Stomach (tissue), 9 donors: ENCODE results near the gene OSBPL6. TPM values are rescaled to one million over a fixed set of nuclear protein-coding genes. Genes with fewer than 3 reads are reported as not detected.

Source experiments
- DNase-seq, 2 donors: peaks; one replicate each; pipeline versions ENCODE4 v3.0.0 to v3.0.0-alpha.2; 2013 to 2019
- H3K27ac ChIP-seq, 5 donors: fragments of 200-600 bp in 4 of 5; sonication (generic) in 4 of 5; one replicate each; pipeline ENCODE4 v1.5.1; 2013 to 2019; ENCODE audit warnings: mild to moderate bottlenecking in 1 of 5, moderate library complexity in 1 of 5
- H3K27me3 ChIP-seq, 3 donors: fragments of 200-600 bp; sonication (generic); one replicate each; pipeline ENCODE4 v1.5.1; 2017 to 2019; ENCODE audit warnings: mixed run types in 1 of 3
- H3K36me3 ChIP-seq, 4 donors: fragments of 200-600 bp; sonication (generic); 1 replicate in 3 of 4; 2 replicates in 1 of 4; pipeline ENCODE4 v1.5.1; 2016 to 2019
- H3K4me1 ChIP-seq, 4 donors: fragments of 200-600 bp; sonication (generic); one replicate each; pipeline ENCODE4 v1.5.1; 2016 to 2019
- H3K4me3 ChIP-seq, 4 donors: fragments of 200-600 bp; sonication (generic) in 3 of 4; one replicate each; pipeline ENCODE4 v1.5.1; 2016 to 2019; ENCODE audit warnings: mild to moderate bottlenecking in 1 of 4
- H3K9me3 ChIP-seq, 4 donors: fragments of 200-600 bp; sonication (generic); one replicate each; pipeline ENCODE4 v1.5.1; 2016 to 2019
- CTCF ChIP-seq, 7 experiments: fragments of 450-650 bp in 4 of 7; fragments of 200-600 bp in 3 of 7; sonication (generic) in 3 of 7; IDR thresholded peaks; one replicate each; pipeline ENCODE4 v1.5.1; 2016 to 2019; ENCODE audit warnings: antibody characterized with exemption in 7 of 7, control low read depth in 2 of 7, mild to moderate bottlenecking in 1 of 7
- EP300 ChIP-seq: sonication (generic); formaldehyde crosslinking; IDR thresholded peaks from one replicate; pipeline ENCODE4 v1.6.1; 2017; ENCODE audit warnings: antibody characterized with exemption
- POLR2A ChIP-seq, 4 donors: fragments of 450-650 bp; IDR thresholded peaks; one replicate each; pipeline ENCODE4 v1.6.1; 2016; ENCODE audit warnings: antibody characterized with exemption in 4 of 4, control low read depth in 2 of 4, mild to moderate bottlenecking in 1 of 4, moderate library complexity in 1 of 4
- POLR2AphosphoS5 ChIP-seq, 3 donors: sonication (generic); formaldehyde crosslinking; IDR thresholded peaks; one replicate each; pipeline ENCODE4 v1.6.1; 2016; ENCODE audit warnings: antibody characterized with exemption in 3 of 3
- WGBS, 5 donors: extraction: QIAGEN DNeasy Blood & Tissue Kit in 3 of 5; methylation state at CpG; one replicate each; pipeline versions ENCODE4 v1.1.5 to v1.1.7; 2013 to 2018; 5-methylcytosine and 5-hydroxymethylcytosine counted together
- intact Hi-C: fragments of 100-400 bp; cut with DNase I; formaldehyde crosslinking; loops from one replicate; pipeline ENCODE4 v1.15.1; 2023; ENCODE audit warnings: low total_unique reads
- polyA plus RNA-seq, 3 donors: library from polyadenylated mRNA; stranded (reverse); fragments of 200-250 nt; gene quantifications; one replicate each; pipeline ENCODE4 v1.2.3, GENCODE V29; 2013
- total RNA-seq, 5 donors: library from RNA; depleted of rRNA; stranded (reverse); fragments of >200 nt; gene quantifications; one replicate each; pipeline versions ENCODE4 v1.1.0 to v1.2.3, GENCODE V29; 2014 to 2016
- donor health status: healthy with polysubstance abuse.
- donor health status: Bipolar disorder and iron deficiency.
- donor health status: healthy.

Gene OSBPL6
- total and polyA plus RNA-seq, 8 donors: 0.29 to 77.6 (median 0.98) TPM

- Histone ChIP-seq H3K4me3 (no peak overlapping the region), H3K4me1 (peaks cover 0 to 5% (median 0%) of the 10 kb centered on the region in 4 donors), H3K27ac (no peak overlapping the region), H3K9me3 (no peaks in the 10 kb centered on the region), H3K27me3 (no peaks in the 10 kb centered on the region), H3K36me3 (no peaks in the 10 kb centered on the region)
- WGBS, 5 donors: 87 to 96% (median 92%) methylated on average over 1 of the region's 1 CpG
- DNase-seq: no peak
- TF ChIP-seq EP300 (no peak), POLR2A (IDR thresholded peaks at IDR 0.05) (no peak), POLR2AphosphoS5 (IDR thresholded peaks at IDR 0.05) (no peak), CTCF (IDR thresholded peaks at IDR 0.05) (no peak)
- intact Hi-C loops: no loop called here
Observed at GRCh38 chr2:178208336-178208735, 14.0 kb downstream of the OSBPL6 start.

- Histone ChIP-seq H3K4me3 (no peak overlapping the region), H3K27ac (no peak overlapping the region), H3K9me3 (no peaks in the 10 kb centered on the region), H3K27me3 (no peaks in the 10 kb centered on the region), H3K36me3 (no peaks in the 10 kb centered on the region), H3K4me1 (peaks cover 0 to 5% (median 0%) of the 10 kb centered on the region in 4 donors)
- WGBS, 5 donors: 81 to 88% (median 88%) methylated on average over 3 of the region's 3 CpGs
- intact Hi-C loops: no loop called here
- TF ChIP-seq CTCF (IDR thresholded peaks at IDR 0.05) (peak in 4 of 7 experiments; percentile 7 to 16 (median 12)), POLR2AphosphoS5 (IDR thresholded peaks at IDR 0.05) (no peak)
- no peak for DNase-seq
Observed at GRCh38 chr2:178208817-178209216, 14.5 kb downstream of the OSBPL6 start.

GRCh38 chr2:178211460-178211859, 17.1 kb downstream of the OSBPL6 start:
- no peaks in the 10 kb centered on the region for H3K4me1 ChIP-seq
- H3K27me3 ChIP-seq: no peaks in the 10 kb centered on the region
- H3K36me3 ChIP-seq: no peaks in the 10 kb centered on the region
- no peak overlapping the region for H3K27ac ChIP-seq
- no peak for DNase-seq
- H3K4me3 ChIP-seq: no peak overlapping the region
- intact Hi-C loops: no loop called here
- TF ChIP-seq POLR2A (IDR thresholded peaks at IDR 0.05) (no peak), CTCF (IDR thresholded peaks at IDR 0.05) (no peak), POLR2AphosphoS5 (IDR thresholded peaks at IDR 0.05) (no peak), EP300 (no peak)
- H3K9me3 ChIP-seq: no peaks in the 10 kb centered on the region
- WGBS, 5 donors: 77 to 88% (median 84%) methylated on average over 3 of the region's 3 CpGs

- TF ChIP-seq EP300 (no peak), POLR2A (IDR thresholded peaks at IDR 0.05) (no peak), POLR2AphosphoS5 (IDR thresholded peaks at IDR 0.05) (no peak), CTCF (IDR thresholded peaks at IDR 0.05) (no peak)
- intact Hi-C loops: no loop called here
- no peaks in the 10 kb centered on the region for H3K9me3 ChIP-seq
- H3K36me3 ChIP-seq: no peaks in the 10 kb centered on the region
- H3K4me3 ChIP-seq: no peak overlapping the region
- H3K27ac ChIP-seq: no peak overlapping the region
- no peaks in the 10 kb centered on the region for H3K4me1 ChIP-seq
- DNase-seq: no peak
- 73 to 83% (median 78%) methylated on average over 4 of the region's 4 CpGs for WGBS, 5 donors
- H3K27me3 ChIP-seq: no peaks in the 10 kb centered on the region
Observed at GRCh38 chr2:178211943-178212342, 17.6 kb downstream of the OSBPL6 start.
